ENCODE measurements around the gene NAA35.
A peak's percentile ranks its signal among the peaks of the same experiment; 100 is the strongest.
"Not testable (repeated sequence)": the region's sequence is repeated elsewhere in the genome, so short reads cannot be mapped to it uniquely, and the experiment has no call there.

NAA35 gene

DNA sequence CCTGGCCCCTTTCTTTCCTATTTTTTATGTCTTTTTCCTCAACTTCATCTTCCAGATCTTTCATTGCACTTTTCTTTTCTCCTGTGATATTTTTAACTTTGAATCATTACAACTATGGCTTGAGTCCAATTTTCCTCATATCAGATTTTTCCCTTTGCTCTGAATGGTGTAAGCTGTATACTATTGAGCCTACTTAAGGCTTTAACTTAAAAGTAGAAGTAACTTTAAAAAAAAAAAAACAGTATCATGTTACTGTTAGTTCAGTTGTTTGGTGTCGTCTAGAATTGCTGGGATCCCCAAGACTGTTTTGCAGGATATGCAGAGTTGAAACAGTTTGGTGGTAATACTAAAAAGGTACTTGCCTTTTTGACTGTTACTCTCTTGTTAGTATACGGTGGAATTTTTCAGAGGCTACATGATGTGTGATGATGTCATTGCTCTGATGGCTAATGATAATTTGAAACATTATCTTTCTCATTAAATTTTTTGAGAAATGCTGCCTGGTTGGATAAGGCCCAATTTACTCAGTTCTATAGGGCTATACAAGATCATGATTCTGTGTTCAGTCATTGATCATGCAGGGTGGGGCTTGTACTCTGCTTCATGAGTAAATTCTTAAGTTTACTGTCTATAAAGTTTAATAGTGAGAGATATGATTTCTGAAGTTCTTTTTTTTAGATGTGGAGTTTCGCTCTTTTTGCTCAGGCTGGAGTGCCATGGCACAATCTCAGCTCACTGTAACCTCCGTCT is 8.8 kb downstream of the NAA35 start:
- no peak for DNase-seq

DNA sequence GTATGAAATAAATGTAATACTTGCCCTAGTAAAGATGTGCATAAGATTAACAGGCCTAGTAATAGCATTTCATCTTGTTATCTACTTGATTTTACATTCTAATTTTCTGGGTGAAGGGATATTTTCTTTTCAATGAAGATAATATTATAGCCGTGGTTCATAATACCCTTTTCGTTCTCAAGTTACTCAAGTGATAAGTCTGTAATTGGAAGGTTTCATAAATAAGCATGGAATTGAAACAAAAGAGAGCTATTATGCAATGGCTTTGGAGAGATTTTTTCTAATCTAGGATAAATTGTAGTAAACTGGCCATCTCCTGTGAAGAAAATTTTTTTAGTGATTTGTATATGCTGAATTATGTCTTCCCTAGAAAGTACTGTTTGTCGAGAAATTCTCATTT is 19.0 kb downstream of the NAA35 start:
- no peak for DNase-seq

DNA sequence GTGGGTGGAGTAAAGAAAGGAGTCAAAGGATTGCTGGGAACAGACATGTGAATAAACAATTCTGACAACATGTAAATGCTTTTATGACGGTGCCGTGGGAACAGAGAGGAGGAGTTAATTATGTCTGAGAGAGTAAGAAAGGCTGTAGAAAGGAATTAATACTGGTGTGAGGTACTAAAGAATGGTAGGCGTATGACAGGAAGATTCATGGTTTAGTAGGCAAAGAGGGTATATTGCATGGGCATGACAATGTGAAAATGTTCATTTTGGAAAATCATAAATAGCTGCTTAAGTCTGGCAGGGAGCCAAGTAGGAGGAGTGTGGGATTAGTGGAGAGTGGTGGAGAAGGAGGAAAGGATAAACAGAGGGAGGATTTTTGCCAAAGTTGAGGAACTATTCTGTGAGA is 19.7 kb downstream of the NAA35 start:
- no peak for DNase-seq

DNA sequence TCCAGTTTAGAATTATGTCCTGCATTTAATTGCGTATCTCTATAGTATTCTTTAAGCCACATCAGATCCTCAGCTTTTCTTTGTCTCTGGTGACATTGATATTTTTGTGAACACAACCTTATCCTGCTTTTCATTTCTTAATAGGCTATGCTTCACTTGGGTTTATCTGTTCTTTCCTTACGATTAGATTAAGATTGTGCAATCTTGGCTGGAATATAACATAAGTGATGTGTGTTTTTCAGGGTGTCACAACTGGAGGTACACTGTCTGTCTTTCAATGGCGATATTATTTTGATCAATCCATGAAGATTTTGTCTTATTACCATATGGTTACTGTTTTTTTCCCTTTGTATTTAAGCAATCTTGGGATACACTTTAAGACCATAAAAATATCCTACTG is 23.6 kb downstream of the NAA35 start:
- no peak for DNase-seq

DNA sequence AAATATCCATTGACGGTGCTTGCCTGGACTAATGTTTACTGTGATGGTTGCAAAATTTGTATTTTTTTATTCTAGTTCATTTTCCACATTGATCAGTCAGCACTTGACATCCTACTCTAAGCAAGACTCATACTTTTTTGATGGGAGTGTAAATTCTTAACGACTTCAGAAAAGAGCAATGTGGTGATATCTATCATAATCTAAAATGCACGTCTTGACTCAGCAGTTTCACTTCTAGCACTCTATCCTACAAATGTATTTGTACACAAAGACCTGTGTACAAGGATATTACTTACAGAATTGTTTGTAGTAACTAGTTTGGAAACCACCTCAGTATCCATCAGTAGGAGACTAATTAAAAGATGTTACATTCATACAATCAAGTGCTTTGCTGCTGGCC is 24.0 kb downstream of the NAA35 start:
- no peak for DNase-seq

DNA sequence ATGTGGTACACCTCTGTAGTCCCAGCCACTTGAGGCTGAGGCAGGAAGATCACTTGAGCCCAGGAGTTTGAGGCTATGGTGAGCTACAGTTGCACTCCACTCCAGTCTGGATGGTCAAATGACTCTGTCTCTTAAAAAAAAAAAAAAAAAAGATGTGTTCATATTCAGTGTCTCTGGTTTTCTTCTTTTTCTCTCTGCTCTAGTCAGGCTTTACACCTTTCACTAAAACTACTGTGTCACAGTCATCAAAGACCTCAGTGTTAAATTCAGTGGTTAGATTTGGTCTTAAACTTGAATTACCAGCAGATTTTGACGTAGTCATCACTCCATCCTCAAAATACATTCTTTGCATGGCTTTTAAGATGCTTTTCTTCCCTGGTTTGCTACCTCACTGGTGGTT is 28.8 kb downstream of the NAA35 start:
- no peak for DNase-seq

DNA sequence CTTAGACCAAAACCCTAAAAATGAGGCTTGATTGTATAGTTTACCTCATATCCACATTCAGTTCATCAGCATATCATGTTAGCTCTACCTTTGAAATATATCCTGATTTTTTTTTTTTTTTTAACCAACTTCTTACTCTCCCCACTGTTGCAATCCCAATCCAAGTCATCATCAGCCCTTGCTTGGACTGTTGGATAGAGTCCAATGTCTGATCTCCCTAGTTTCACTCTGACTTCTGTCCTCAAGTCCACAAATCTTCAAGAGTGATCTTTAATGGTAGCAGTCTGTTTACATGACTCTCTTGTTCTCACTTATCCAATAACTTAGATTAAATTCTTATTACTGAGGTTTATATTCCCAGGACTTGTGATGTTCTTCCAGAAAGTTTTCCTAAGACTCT is 30.8 kb downstream of the NAA35 start:
- DNase-seq, result no peak

DNA sequence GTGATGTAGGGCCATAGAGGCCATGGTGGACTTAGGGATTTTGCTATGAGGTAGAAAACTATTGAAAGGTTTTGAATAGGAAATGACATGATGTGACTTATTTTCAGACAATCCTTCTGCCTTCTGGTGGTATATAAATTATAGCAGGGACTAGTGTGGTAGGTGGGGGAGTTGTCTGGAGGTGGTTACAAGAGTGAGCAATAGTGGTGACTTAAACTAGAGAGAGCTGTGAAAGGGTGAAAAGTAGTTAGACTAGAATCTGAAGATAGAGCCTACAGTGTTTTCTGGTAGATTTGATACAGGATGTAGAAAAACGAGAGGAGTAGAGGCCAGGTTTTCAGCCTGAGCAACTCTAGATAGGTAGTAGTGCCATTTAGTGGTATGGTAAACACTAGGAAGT is 32.3 kb downstream of the NAA35 start:
- DNase-seq, result no peak

DNA sequence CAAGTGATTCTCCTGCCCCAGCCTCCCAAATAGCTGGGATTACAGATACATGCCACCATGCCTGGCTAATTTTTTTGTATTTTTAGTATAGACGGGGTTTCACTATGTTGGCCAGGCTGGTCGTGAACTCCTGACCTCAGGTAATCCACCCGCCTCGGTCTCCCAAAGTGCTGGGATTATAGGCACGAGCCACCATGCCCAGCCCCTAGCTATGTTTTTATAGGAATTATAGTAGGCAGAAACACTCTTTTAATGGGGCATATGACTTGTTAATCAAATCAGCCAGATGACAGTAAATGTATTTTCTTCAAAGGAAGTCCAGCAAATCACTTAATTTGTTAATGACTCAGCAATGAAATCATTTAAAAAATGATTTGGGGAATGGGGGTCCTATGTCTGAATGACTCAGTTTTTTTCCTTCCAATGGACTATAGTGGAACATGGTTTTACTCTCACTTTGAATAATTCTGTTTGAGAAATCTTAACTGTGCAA is 33.2 kb downstream of the NAA35 start:
- DNase-seq, result not testable (repeated sequence)

DNA sequence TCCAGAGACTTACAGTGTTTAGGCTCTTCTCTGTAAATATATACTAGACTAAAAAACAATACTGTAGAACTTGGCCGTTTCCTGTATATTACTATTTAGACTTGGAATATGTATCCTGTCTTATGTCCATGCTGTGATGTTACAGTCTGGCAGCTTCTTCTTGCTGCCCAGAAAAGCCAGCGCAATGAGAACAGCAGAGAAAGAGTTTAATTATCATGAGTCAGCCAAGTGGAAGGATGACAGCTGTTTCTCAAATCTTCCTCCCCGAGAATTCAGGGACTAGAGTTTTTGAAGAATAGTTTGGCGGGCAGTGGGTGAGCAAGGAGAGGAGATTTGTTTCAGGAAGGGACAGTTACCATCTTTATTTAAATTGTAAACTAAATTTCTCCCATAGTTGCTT is 37.5 kb downstream of the NAA35 start:
- no peak for DNase-seq

DNA sequence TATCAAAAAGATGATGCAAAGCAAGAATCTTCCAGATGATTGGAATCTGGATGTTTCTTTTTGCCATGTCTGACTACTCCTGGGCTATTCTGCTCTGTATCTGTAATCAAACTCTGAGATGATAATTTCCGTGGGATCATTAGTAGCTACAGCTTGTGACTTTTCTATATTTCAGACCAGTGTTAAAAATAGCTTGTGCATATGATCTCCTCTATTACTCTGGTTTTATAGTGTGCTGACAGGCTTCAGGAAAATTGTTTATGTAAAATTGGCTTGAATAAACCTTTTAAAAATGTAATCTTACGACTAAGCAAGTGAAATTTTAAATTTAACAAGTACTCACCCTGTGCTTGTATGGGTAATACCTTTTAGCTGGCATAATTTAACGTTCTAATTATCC is 40.4 kb downstream of the NAA35 start:
- DNase-seq, result no peak

DNA sequence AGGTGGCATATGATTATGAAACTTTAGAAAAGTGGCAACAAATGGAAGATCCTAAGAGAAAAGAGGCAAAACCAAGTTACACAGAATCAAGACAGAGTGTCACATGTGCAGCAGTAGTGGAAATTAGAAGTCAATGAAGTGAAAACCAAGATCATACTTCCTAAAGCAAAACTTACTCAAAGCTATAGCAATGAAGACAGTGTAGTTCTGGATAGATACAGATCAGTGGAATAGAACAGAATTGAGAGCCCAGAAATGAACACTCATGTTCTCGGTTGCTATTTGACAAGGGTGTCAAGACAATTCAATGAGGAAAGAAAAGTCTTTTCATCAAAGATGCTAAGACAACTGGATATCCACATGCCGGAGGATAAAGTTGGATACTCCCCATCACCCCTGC is 43.5 kb downstream of the NAA35 start:
- DNase-seq, result no peak

DNA sequence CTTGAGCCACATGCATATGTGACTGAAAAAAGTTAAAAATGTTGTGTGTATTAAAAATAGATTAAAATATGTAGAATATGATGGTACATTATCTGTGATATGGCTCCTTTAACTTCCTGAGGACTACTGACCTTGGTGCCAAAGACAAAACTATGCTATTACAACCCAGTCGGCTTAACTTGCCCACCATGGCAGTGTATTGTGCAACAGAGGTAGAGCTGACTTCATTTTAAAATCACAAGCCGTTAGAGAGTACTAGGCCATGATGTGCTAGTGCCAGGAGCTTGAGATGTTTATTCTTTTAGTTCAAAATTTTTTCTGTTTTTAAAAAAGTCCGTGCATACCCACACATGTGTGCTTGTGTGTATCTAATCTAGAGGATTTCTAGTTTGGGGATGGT is 46.3 kb downstream of the NAA35 start:
- no peak for DNase-seq

DNA sequence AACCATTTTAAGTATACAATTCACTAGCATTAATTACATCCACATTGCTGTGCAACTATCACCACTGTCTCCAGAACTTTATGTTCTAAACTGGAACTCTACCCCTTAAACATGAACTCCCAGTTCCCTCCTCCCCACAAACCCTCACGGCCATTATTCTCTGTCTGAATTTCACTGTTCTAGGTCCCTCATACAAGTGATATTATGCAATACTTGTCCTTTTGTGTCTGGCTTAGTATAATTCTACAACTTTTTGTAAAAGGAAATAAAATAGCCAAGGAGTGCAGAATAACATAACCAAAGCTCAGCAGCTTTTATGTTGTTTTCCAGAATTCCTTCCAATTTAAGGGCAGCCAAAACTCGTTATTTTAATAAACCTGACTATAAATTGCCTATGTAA is 53.2 kb downstream of the NAA35 start:
- DNase-seq, result peak in 1 of 2 experiments; percentile 3

DNA sequence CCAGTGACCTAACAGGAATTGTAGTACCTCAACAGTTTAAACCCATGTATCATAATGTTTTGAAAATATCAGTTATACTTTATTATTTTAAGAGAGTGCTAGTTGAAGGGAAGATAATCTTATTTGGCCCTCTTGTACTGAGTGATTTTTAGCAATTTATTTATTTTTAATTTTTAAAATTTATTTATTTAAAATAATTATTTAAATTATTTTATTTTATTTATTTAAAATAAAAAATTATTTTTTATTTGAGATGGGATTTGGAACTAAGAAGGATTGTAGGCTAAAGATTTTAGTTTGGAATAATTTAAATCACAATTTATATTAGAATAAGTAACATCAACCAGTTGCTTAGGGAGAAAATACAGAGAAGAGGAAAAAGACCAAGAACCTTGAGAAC is 54.2 kb downstream of the NAA35 start:
- DNase-seq, result no peak

DNA sequence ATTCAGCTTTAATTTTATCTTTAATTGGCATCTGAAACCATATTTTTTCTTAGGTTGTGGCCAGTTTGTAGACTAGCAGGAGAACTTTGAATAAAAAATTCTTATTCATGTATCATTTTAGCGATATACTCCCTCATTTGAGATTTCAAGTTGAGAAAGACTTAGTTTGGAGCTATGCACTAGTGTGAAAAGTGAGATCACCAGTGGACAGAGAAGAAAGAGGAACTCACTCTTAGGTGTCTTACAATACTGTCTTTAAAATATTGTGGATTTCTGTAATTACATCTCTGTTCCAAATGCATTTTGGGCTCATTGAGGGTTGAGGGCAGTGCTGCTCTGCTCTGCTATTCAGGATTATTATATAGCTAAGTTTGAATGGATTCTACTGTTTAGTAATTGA is 54.7 kb downstream of the NAA35 start:
- peak; percentile 26 to 36 for DNase-seq

DNA sequence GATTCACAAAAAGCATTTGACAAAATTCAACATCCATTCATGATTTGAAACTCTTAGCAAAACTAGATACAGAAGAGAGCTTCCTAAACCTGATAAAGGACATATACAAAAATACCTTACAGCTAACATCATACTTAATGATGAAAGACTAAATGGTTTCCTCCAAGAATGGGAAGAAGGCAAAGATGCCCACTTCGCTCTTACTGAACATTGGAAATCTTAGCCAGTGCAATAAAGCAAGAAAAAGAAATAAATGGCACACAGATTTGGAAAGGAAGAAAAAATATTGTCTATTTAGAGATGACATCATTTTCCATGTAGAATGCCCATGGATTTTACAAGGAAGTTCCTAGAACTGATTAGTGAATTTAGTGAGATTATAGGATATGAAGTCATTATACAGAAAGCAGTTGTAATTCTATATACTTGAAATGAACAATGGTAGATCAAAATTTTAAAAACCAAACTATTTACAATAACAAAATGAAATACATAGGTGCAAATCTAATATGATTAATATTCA is 64.4 kb downstream of the NAA35 start:
- DNase-seq, result no peak

DNA sequence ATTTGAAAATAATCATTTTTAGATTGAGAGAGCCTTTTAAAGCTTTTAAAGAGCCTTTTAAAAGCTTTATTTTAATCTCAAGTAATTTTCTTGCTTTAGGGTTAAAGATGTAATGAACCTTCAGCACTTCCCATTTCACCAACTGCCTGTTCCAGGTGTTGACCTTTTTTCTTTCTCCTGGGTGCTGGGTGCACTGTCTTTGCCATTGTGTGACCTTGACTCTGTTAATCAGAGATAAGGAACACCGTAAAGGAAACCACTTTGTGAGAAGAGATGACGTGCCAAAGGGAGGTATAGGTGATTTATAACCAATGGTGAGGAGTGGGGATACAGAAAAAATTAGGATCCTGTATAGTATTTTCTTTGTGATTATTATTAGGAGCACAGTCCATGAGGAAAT is 68.2 kb downstream of the NAA35 start:
- no peak for DNase-seq

DNA sequence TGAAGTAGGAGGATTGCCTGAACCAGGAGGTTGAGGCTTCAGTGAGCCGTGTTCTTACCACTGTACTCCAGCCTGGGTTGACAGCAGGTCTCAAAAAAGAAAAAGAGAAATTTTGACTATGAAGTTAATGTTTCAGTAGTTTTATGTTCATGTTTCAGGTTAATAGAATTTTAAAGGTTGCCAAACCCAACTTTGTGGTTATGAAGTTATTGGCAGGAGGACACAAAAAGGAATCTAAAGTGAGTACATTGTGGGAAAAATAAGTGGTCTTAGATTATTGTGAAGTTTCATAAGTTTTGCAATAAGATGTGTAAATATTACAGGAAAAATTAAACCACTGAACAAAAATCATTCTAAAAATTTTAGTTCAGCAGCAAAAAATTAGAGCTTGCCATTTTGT is 79.8 kb downstream of the NAA35 start:
- DNase-seq, result no peak

DNA sequence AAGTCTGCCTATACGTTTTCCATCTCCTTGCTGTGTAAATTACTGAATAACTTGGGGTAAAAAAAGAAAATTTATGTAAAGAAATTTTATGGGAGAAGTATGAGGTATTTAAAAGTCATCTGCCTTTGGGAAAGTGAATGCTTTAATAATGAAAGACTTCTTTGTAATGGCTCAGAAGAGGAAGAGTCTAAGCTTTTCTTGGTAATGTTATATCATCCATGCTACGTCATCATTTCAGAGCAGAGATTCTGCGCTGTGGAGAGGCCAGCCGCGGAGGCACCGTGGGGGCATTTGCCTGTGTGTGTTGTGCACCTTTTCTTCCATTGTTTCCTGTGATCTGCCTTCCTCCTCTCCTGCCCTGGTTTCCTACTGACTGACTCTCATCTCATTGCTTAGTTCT is 80.2 kb downstream of the NAA35 start:
- no peak for DNase-seq

DNA sequence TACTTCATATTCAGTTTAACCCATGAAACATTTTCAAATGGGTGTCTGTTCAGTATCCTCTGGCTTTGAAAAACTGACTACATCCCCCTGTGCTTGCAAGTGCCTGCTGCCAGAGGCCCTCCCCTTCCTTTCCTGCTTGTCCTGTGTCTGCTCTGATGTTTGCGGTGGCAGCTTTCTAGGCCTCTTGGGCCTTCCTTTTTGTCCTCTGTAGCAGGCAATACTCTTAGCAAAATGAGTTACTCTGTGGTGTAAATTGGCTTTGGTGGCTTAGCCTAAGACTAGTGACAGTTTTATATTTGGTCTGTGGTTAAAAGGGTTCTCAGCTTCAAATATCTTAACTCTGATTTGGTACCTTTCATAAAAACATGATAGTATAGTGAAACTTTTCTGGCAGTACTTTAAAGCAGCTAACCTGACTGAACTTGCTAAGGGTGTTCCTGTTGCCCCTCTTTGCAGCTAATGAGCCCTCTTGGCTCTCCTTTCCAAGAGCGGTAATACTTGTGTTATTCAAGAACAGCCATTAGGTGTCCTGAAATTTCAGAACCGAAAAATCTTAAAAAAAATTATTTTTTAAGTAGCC is 81.8 kb downstream of the NAA35 start:
- DNase-seq, result peak; percentile 84 to 87

DNA sequence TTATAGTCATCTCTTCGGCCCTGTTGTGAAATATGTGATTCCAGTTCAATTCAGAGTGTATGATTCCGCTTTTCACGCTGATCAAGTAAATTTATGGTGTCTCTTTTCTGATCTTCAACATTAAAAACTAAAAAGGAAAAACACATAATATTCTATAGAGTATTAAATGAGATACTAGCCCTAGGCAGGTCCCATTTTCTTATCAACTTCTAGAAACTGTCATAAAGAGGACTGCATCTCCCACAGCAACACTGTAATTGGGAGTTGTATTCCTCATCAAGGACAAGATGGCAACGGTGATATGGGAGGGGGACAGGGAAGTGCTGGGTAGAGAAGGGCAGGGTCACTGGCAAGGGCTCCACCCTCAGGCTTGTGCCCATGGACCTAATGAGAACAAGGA is 86.8 kb downstream of the NAA35 start:
- no peak for DNase-seq

DNA sequence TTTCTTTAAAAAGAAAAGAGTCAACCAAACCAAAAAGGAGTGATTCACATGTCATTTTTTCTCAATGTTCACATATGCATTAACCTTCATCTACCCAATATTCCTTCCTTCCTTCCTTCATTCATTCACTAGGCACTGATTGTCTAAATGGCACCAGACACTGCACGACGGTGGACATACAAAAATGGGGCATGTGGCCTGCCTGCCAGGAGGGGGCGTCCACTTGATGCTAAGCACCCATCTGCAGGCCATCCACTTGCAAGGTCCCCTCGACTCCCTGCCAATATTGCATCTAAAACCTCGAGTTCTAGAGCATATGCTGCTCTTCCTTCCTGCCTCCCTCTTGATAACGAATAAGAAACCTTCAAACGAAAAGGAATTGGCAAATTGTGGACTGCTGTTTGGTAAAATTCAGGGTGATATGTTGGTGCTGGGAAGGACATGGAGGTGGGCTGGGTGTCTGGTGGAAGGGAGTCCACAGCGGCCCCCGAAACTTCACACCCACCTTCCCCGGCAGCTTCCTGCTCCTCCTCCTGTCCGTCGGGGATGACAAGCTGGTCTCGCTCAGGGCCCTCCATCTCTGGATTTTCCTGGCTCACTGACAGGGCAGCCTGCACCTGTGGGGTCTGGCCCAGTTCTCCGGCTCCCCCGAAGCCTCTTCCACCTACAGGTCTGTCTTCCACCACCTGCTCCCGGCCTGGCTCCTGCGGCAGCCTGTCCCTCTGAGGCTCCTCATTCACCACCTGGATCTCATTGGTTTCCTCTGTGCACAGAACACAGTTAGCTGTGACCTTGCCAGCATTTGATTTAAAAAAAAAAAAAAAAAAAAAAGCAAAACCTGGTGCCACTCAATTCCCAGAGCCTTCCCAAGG is 94.2 kb downstream of the NAA35 start:
- DNase-seq, result peak; percentile 24 to 67
